HuH-7 (cell line): ENCODE results near the gene CAB39.

Experiments
- DNase-seq: peaks from one replicate; pipeline ENCODE4 v3.0.0; 2011; ENCODE audit warnings: low spot score

CAB39 gene

DNA sequence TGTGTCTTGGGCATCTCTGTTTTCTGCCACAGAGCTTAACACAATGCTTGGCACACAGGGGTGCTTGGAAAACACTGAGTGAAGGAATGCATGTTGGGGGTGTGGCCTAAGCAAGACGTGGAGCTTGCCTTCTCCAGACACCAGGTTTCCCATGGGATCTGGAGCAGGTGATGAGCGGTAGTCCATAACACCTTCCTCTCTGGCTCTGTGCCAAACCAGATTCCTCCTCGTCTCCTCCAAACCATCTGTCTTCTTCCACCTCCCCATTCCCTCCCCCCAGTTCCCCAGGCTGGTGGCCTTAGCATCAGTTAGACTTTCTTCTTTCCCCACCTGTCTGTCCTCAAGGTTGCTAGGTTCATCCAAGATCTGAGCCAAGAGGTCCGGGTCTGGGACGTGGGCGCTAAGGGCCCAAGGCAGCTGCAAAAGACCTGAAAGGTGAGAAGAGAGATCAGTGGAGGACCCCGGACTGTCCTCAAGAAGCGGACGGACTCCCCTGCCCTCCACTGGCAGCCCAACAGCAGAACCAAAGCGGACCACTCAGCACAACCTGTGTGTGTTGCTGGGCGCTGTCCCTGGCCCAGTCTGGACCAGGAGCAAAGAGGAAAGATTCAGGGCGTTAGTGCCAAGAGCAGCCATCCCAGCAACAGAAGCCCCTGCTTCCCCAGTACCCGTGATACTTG is 150.9 kb downstream of the CAB39 start:
- no peak for DNase-seq

DNA sequence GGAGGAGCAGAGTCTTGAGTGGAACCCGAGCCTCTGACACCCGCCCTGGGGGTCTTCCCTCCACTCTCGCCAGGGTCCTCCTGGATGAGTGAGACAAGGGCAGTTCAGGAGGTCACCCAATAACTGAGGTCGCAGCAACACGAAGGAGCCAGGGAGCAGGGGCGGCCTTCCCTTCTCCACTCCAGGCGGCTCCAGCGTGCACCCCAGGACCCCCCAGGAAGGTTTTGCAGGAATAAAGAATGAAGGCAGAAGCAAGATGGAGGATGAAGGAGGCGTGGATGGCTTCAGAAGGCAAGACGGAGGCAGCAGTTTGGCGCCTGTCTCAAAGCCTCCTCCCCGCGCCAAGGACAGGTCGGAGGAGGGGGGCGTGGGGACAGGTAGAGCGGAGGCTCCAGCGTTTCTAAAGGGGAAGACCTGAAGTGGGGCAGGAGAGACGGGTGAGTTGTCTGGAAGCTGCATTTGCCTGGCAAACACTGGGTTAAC is 151.5 kb downstream of the CAB39 start:
- no peak for DNase-seq

DNA sequence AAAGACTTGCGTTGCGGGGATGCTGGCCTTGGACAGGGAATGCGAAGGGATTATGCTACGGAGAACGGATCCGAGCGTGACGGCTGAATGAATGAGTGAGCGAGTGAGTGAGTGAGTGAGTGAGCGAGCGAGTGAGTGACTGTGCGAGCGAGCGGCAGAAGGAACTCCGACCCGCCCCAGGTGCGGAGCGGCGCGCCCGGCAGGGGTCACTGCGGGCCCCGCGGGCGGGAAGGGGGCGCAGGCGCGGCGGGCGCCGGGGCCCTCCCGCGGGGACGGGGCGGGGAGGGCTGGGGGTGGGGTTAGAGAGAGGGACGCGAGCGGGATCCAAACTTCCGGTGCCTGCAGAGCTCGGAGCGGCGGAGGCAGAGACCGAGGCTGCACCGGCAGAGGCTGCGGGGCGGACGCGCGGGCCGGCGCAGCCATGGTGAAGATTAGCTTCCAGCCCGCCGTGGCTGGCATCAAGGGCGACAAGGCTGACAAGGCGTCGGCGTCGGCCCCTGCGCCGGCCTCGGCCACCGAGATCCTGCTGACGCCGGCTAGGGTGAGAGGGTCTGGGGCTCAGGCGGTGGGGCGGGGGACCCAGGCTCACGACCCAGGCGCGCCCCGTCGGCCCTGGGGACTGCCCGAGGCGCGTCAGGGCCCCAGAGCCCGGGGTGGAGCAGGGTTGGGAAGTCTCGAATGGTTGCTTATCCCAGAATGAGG is 152.1 kb downstream of the CAB39 start, which contains the start of gene ITM2C:
TSS of gene ITM2C (plus strand) at position 338 of the 702 bp plus-strand sequence. CDS start at position 422, 84 bp downstream.
- DNase-seq: peak; percentile 92

DNA sequence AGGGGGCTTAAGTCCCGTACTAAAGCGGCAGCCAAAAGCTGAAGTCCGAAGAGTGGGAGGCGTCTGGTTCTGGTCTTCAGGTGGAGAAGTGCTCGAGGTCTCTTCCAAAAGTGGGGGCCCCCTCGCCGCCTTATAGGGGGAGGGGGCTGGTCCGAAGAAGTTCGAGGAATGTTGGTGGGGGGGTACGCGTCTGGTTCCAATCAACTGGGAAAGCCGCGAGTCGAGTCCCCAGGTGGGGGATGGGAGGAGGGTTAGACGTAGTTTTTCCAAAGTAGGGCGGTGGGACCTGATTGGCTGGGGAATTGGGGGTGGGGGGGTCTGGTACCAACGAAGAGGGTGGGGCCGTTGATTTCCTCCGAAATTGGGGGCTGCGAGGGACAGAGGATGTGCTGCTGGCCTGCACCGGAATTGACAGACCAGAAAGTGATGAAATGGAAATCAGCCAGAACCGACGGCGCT is 152.7 kb downstream of the CAB39 start:
- no peak for DNase-seq

DNA sequence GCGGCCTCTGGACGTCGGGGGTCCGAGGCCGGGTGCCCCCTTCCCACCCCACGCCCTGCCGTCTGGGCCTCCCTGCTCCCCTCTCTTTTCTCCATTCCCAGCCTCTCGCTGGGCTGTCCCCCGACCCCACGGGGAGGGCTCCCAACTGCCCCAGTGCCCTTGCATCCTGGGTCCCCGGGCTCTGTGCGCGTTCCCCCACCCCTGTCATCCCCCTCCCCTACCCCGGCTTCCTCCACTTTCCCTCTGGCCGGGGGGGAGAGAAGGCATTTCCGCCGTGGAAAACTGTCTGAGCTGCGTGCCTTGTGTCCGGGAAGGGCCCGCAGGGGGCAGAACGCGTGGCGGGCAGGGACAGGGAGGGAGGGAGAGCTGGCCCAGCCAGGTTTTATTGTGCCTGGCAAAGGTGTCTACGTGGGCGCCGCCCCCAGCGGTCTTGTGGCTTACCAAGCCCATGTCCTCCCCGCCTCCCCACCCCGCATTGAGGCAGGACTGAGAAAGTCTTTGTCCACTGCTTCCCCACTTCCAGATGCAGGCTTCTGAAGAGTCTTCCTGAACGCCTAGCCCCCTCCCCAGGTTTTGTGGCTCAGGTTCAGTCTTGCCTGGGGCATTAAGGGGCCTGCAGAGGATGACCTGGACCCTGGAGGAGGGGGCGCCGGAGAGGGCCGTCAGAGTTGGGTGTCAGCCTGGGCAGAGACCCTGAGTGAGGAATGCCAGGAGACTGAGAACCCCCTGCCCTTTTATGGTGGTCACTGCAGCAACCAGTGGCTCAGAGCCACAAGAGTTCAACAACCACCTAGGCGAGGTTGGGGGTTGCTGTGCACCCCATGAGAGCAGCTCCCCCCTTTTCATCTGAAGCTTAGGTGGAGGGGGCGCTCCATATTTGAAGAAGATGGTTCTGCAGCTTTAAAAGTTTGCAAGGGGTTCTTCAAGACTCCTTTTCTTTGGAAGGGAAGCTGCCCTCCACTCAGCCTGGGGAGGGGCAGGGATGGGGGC is 153.4 kb downstream of the CAB39 start:
- DNase-seq: peak; percentile 57

DNA sequence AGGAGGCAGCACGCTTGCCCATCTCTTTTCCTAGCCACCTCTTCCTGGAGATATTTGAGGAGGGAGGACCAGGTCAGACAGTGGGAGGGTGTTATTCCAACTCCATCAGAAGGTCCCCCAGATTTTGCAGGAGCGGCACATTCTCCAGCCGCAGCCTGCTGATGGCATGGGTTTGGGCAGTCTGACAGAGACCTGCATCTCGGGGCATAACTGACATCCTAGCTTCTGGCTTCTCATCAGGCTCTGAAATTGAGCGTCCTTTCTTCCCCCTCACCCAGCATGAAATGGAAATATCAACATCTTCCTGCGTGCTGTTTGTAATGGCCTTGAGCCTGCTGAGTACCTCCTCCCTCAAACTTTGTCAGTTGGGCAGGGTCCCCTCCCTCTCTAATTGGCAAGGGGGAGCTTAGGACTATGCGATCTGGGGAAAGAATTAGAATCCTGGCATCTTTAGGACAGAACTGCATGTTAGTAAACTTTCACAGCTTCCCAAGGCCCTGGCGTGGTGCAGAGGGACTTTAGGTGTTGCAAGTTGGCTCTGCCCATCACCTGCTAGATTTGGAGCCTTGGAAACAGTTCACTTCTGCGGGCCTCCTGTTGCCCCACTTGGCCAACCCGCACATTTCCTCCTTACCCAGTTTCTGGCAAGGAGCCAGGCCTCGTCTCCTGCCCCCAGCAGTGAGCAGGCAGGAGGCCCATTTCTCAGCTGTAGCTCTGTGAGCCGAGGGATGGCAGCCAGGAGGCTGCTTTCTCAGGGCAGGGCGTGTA is 154.3 kb downstream of the CAB39 start:
- DNase-seq: no peak

DNA sequence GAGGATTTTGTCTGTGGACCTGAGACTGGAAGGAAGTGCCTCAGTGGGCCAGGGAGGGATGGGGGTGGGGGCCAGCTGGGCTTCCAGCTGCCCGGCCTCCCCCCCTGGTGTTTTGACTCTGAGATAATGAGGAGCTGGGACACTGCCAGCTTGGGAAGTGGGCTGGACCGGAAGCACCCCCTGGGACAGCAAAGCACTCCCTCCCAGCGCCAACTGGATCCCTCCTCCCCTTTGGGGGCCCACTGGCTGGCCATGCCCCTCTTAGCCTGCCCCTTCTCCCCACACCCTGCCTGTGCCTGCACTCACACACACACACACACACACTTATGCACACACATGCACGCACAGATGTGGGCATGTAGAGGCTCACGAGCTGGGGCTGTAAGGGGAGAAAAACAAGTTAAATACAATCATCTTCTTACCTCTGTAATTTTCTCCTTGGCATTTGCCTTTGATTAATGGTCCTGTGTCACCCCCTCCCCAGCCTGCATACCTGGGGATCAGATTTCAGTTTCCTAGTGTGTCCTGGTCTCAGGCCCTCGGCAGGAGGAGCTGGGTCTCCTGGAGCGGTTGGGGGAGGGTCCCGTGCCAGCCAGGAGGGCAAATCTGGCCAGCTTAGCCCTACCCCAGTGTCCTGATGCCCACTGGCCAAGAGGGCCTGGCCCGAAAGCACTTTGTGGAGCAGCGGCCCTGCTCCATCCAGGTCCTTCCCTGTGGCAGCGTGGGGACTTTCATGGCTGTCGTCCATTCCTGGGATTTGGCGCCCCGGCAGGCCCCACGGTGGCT is 155.7 kb downstream of the CAB39 start:
- no peak for DNase-seq

DNA sequence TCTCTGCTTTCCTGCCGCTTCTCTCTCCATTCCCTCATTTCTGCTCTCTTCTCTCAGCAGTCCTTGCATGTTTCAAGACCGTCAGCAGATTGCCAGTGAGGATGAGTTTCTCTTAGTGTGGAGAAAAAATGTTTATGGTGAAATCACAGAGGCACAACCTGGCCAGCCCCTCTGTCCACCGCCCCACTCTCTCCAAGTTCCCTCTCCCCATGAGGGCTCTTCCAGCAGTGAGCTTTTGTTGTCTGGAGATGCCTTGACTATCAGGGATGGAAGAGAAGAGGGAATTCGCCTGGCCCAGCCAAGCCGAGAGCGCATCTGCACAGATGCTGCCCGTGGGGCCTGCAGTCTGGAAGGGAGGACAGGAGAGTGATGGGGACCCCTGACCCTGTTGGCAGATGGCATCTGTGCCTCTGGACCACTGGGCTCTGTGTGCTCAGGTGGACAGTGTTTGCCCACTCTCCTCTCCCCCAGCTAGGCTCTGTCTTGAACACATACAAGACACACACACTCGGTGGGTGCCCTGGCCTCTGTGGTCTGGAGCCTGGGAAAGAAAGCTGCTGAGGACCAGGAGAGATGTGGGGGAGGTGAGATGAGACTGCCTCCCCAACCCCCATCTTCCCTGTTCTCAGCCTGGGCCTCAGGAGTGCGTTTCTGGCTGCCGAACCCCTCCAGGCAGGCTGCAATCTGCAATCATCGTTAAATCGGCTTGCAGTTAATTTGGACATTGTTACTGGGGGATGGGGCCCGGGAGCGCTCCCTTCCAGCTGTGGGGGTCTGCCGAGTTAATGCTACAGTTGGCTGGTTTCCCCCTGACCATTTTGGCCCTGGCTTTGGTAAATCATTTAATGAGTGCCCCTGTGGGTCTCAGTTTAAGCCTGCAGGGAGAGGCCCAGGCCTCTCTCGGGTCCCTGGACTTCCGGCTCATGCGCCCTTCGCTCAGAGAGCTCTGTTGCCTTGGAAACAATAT is 156.6 kb downstream of the CAB39 start:
- no peak for DNase-seq

DNA sequence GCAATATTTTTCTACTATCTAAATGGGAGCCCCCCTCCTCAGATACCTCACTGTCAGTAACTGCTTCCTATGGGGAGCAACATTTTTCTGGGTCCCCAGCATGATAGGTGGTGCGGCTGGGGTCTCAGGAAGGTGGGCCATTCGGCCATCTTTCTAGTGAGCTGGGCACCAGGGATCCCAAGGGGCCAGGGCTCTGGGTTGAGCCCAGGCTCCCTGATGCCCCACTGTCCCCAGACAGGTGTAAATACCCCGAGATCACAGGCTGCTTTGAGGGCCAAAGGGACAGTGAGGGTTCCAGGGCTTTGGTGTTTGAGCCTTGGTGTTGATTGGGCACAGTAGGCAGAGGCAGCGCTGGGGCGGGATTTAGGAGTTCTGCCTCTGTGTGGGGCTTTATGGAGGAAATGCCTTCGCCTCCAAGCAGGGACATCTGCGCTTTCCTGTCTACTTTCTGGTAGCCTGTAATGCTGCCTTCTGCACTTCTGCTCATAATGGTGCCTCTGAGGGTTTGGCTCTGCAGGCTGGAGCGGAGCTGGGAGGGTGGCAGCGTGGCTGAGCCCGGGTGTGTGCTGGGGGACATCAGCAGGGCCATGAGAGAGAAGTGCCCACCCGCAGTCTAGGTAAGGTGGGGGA is 157.4 kb downstream of the CAB39 start:
- DNase-seq: no peak
